K562 (cell line): ENCODE measurements around the gene TMEM87A. TPM values are rescaled to one million over a fixed set of nuclear protein-coding genes. Genes with fewer than 3 reads are reported as not detected.

ENCODE experiments used
- ATAC-seq: fragments of 200-7000 bp; cut with Tn5 transposase; 3 replicates; pipeline ENCODE4 v1.9.1; 2020; ENCODE audit warnings: moderate library complexity
- BruUV-seq: library from RNA; stranded (reverse); fragments of 400-500 nt; replicated peaks from 2 replicates; lab custom pipeline; 2021; lab: Mats Ljungman, UMichigan
- CTCF ChIA-PET: fragments of 300-600 bp; formaldehyde crosslinking; extraction: SDS; loops from one replicate; lab custom pipeline; 2021; ENCODE audit warnings: low intra/inter-chr PET ratio; lab: Yijun Ruan, JAX
- POLR2A ChIA-PET: fragments of 300-600, 350-650 bp; sonication (Branson Sonifier 250); formaldehyde crosslinking; extraction: SDS; loops from one replicate; lab custom pipeline; 2021; ENCODE audit warnings: antibody characterized with exemption, inconsistent platforms; lab: Yijun Ruan, JAX
- DNase-seq, 4 experiments: peaks; one replicate each; pipeline versions ENCODE4 v3.0.0 to v3.0.0-alpha.2; 2011 to 2018; ENCODE audit warnings: low spot score in 3 of 4, mixed read lengths in 3 of 4; ENCODE audit errors: extremely low read depth in 1 of 4
- FAIRE-seq: peaks from 2 replicates; lab custom pipeline; 2011; peaks lifted over from hg19 to GRCh38; lab: Jason Lieb, UNC
- H2AFZ ChIP-seq: 2 replicates; pipeline ENCODE4 v1.6.0; 2011; ENCODE audit warnings: low read depth, low read length, control low read depth, inconsistent platforms
- H3K27ac ChIP-seq: fragments of 200-600 bp; 3 replicates; pipeline ENCODE4 v1.8.0; 2011; ENCODE audit warnings: low read depth, mild to moderate bottlenecking, control low read depth, inconsistent platforms, low read length, moderate library complexity, mixed read lengths; ENCODE audit errors: extremely low read depth
- H3K27me3 ChIP-seq, 2 experiments: fragments of 300-600 bp in 1 of 2; 2 replicates in 1 of 2; 3 replicates in 1 of 2; pipeline versions ENCODE4 v1.6.0 to v1.8.0; 2011; ENCODE audit warnings: inconsistent platforms in 2 of 2, low read length in 2 of 2, mild to moderate bottlenecking in 1 of 2, mixed read lengths in 1 of 2, moderate library complexity in 1 of 2; ENCODE audit not compliant: control insufficient read depth in 2 of 2, insufficient read depth in 2 of 2
- H3K36me3 ChIP-seq: fragments of 300-600 bp; 3 replicates; pipeline ENCODE4 v1.8.0; 2011; ENCODE audit warnings: mild to moderate bottlenecking, low read length, inconsistent platforms; ENCODE audit not compliant: control insufficient read depth, insufficient read depth
- H3K4me1 ChIP-seq, 2 experiments: fragments of 200-600 bp in 1 of 2; replicated peaks in 1 of 2; 2 replicates in 1 of 2; 3 replicates in 1 of 2; pipeline versions ENCODE4 v1.5.1 to v1.8.0; 2011; ENCODE audit warnings: inconsistent platforms in 2 of 2, low read length in 2 of 2, mild to moderate bottlenecking in 1 of 2, mixed read lengths in 1 of 2, moderate library complexity in 1 of 2; ENCODE audit not compliant: control insufficient read depth in 2 of 2, insufficient read depth in 2 of 2
- H3K4me2 ChIP-seq: 2 replicates; pipeline ENCODE4 v1.6.1; 2011; ENCODE audit warnings: low read length, control low read depth, inconsistent platforms, mixed read lengths; ENCODE audit not compliant: insufficient read depth
- H3K4me3 ChIP-seq: fragments of 200-600 bp; sonication (generic), shearing (Covaris generic); 2 replicates; pipeline ENCODE4 v1.5.1; 2016; ENCODE audit warnings: control low read depth, inconsistent platforms
- H3K79me2 ChIP-seq: fragments of 200-600 bp; 3 replicates; pipeline ENCODE4 v1.8.0; 2011; ENCODE audit warnings: low read length, inconsistent platforms; ENCODE audit not compliant: control insufficient read depth, insufficient read depth
- H3K9ac ChIP-seq, 2 experiments: 2 replicates each; pipeline versions ENCODE4 v1.6.0 to v1.6.1; 2011; ENCODE audit warnings: low read depth in 2 of 2, low read length in 2 of 2, control low read depth in 1 of 2, inconsistent platforms in 1 of 2, mild to moderate bottlenecking in 1 of 2, mixed read lengths in 1 of 2; ENCODE audit not compliant: insufficient read depth in 1 of 2
- H3K9me1 ChIP-seq: one replicate; pipeline ENCODE4 v1.6.0; 2011; ENCODE audit warnings: inconsistent platforms, mild to moderate bottlenecking, low read length, moderate library complexity; ENCODE audit not compliant: control insufficient read depth, insufficient read depth
- H3K9me3 ChIP-seq: replicated peaks from 2 replicates; pipeline ENCODE4 v1.5.1; 2011; ENCODE audit warnings: low read depth, low read length, inconsistent platforms; ENCODE audit not compliant: control insufficient read depth, insufficient read depth
- H4K20me1 ChIP-seq: replicated peaks from 2 replicates; pipeline ENCODE4 v1.6.1; 2011; ENCODE audit warnings: low read length, inconsistent platforms, mixed read lengths; ENCODE audit not compliant: control insufficient read depth, insufficient read depth
- CBX1 ChIP-seq: sonication (generic); IDR thresholded peaks from 2 replicates; pipeline ENCODE4 v1.6.1; 2016; ENCODE audit warnings: antibody characterized with exemption, low read depth, mild to moderate bottlenecking
- KAT2B ChIP-seq: IDR thresholded peaks from one replicate; pipeline ENCODE4 v1.6.1; 2012; ENCODE audit warnings: low read depth, mild to moderate bottlenecking, control low read depth, inconsistent platforms, low read length, moderate library complexity
- ZNF780A ChIP-seq: fragments of 250-450 bp; sonication (Bioruptor Pico); IDR thresholded peaks from 2 replicates; pipeline ENCODE4 v1.5.0; 2021; ENCODE audit warnings: mild to moderate bottlenecking
- WGBS: fragments of 100-300 bp; shearing (Covaris generic); methylation state at CpG from one replicate; pipeline ENCODE4 v1.1.6; 2016; ENCODE audit warnings: low coverage, mixed read lengths; ENCODE audit not compliant: insufficient coverage; ENCODE audit errors: missing lambda C conversion rate; 5-methylcytosine and 5-hydroxymethylcytosine counted together
- in situ Hi-C: fragments of 300-500 bp; cut with MboI; formaldehyde crosslinking; loops from 4 replicates; pipeline ENCODE4 v1.15.0; 2018; ENCODE audit warnings: inconsistent platforms, mixed read lengths
- intact Hi-C: fragments of 100-400 bp; cut with micrococcal nuclease; formaldehyde crosslinking; loops from 2 replicates; pipeline ENCODE4 v1.14.2; 2022
- polyA plus RNA-seq, 8 experiments: library from polyadenylated mRNA; depleted of rRNA in 4 of 8; stranded (reverse) in 5 of 8; unstranded in 3 of 8; fragments of >200 nt; fragmentation: Nextera tagmentation in 2 of 8; fragmentation: Illumina TruSeq in 1 of 8; extraction: Ambion mirVana in 2 of 8; extraction: Trizol in 1 of 8; gene quantifications; 2 replicates each; pipeline versions ENCODE4 v1.2.1 to v1.2.3, GENCODE V29; 2011 to 2014; ENCODE audit warnings: inconsistent platforms in 1 of 8, missing spikeins in 1 of 8
- total RNA-seq, 7 experiments: library from RNA; depleted of rRNA in 6 of 7; stranded (reverse); fragments of >200 nt in 6 of 7; fragmentation: Illumina TruSeq in 2 of 7; extraction: Trizol in 2 of 7; gene quantifications; 2 replicates each; pipeline versions ENCODE4 v1.2.1 to v1.2.3, GENCODE V29; 2011 to 2021; ENCODE audit warnings: low replicate concordance in 1 of 7
- TF ChIP-seq, protein P1 (sequence below): fragments of 250-450 bp; sonication (Bioruptor Pico); IDR thresholded peaks from 2 replicates; pipeline ENCODE4 v1.4.0; 2020
- TF ChIP-seq, protein P2 (sequence below): sonication (generic); IDR thresholded peaks from 2 replicates; pipeline ENCODE4 v1.6.1; 2016

The TMEM87A gene
- total and polyA plus RNA-seq, 9 of the 15 experiments (the other 6 are each of a cell fraction or from before 2014, with no cell fraction given): 16.6 to 43.3 (median 29.6) TPM

DNA sequence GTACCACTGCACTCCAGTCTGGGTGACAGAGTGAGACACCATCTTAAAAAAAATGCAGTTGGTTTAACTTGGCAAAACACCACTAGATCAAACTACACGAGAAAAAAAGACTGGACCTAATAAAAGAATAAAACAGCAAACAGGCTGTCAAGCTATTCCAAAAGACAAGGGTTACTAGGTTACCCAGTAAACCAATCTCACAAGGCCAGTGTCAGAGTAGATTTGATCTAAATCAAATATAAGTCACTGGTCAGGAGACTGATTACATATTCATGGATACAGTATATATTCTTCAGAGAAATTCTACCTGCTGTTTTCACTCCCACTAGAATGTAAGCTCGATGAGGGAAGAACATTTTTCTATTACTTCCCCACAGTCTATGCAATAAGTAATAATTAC lies 2.7 kb downstream of the TMEM87A start:
- TF ChIP-seq KAT2B (no peak), CBX1 (no peak), ZNF780A (CRISPR knock-in tag) (no peak)
- TF ChIP-seq, protein P1, sequence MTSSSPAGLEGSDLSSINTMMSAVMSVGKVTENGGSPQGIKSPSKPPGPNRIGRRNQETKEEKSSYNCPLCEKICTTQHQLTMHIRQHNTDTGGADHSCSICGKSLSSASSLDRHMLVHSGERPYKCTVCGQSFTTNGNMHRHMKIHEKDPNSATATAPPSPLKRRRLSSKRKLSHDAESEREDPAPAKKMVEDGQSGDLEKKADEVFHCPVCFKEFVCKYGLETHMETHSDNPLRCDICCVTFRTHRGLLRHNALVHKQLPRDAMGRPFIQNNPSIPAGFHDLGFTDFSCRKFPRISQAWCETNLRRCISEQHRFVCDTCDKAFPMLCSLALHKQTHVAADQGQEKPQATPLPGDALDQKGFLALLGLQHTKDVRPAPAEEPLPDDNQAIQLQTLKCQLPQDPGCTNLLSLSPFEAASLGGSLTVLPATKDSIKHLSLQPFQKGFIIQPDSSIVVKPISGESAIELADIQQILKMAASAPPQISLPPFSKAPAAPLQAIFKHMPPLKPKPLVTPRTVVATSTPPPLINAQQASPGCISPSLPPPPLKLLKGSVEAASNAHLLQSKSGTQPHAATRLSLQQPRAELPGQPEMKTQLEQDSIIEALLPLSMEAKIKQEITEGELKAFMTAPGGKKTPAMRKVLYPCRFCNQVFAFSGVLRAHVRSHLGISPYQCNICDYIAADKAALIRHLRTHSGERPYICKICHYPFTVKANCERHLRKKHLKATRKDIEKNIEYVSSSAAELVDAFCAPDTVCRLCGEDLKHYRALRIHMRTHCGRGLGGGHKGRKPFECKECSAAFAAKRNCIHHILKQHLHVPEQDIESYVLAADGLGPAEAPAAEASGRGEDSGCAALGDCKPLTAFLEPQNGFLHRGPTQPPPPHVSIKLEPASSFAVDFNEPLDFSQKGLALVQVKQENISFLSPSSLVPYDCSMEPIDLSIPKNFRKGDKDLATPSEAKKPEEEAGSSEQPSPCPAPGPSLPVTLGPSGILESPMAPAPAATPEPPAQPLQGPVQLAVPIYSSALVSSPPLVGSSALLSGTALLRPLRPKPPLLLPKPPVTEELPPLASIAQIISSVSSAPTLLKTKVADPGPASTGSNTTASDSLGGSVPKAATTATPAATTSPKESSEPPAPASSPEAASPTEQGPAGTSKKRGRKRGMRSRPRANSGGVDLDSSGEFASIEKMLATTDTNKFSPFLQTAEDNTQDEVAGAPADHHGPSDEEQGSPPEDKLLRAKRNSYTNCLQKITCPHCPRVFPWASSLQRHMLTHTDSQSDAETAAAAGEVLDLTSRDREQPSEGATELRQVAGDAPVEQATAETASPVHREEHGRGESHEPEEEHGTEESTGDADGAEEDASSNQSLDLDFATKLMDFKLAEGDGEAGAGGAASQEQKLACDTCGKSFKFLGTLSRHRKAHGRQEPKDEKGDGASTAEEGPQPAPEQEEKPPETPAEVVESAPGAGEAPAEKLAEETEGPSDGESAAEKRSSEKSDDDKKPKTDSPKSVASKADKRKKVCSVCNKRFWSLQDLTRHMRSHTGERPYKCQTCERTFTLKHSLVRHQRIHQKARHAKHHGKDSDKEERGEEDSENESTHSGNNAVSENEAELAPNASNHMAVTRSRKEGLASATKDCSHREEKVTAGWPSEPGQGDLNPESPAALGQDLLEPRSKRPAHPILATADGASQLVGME (CRISPR knock-in tag): no peak
- TF ChIP-seq, protein P2, sequence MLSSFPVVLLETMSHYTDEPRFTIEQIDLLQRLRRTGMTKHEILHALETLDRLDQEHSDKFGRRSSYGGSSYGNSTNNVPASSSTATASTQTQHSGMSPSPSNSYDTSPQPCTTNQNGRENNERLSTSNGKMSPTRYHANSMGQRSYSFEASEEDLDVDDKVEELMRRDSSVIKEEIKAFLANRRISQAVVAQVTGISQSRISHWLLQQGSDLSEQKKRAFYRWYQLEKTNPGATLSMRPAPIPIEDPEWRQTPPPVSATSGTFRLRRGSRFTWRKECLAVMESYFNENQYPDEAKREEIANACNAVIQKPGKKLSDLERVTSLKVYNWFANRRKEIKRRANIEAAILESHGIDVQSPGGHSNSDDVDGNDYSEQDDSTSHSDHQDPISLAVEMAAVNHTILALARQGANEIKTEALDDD: no peak
- H3K36me3 ChIP-seq: peaks cover 48% of the 10 kb centered on the region
- H3K4me3 ChIP-seq: no peak overlapping the region
- H3K27ac ChIP-seq: no peak overlapping the region
- H3K9me3 ChIP-seq: no peaks in the 10 kb centered on the region
- no peaks in the 10 kb centered on the region for H3K27me3 ChIP-seq
- peaks cover 73% of the 10 kb centered on the region for H3K79me2 ChIP-seq
- FAIRE-seq (no peak), ATAC-seq (no peak), DNase-seq (no peak)
- BruUV-seq: no TSS peak
- H3K9ac ChIP-seq: no peak overlapping the region
- peaks cover 0 to 4% of the 10 kb centered on the region in 2 experiments; a peak in 1 of 5 replicates for H3K4me1 ChIP-seq
- H3K9me1 ChIP-seq: no peaks in the 10 kb centered on the region
- no peak overlapping the region for H3K4me2 ChIP-seq
- 100% methylated on average over 1 of the region's 2 CpGs for WGBS
- in situ Hi-C loops (no loop called here), intact Hi-C loops (no loop called here)
- ChIA-PET POLR2A (interaction anchor here (0.6 to 1.4 kb wide), 7 partner anchors 9 to 117 kb away, joined by 3 to 6 read pairs (median 3); no protein-coding TSS in a partner anchor), CTCF (no interaction called here)
- no peaks in the 10 kb centered on the region; the same call in 1 of the 2 replicates for H4K20me1 ChIP-seq
- H2AFZ ChIP-seq: no peak overlapping the region
